HCT116 (cell line): ENCODE results near the gene GPR65. TPM values are rescaled to one million over a fixed set of nuclear protein-coding genes. Genes with fewer than 3 reads are reported as not detected.

ENCODE experiments used
- ATAC-seq: fragments of 200-7000 bp; cut with Tn5 transposase; 2 replicates; pipeline ENCODE4 v1.9.1; 2020; ENCODE audit warnings: mild to moderate bottlenecking, moderate library complexity
- BruUV-seq: library from RNA; stranded (reverse); fragments of 400-500 nt; replicated peaks from 2 replicates; lab custom pipeline; 2021; lab: Mats Ljungman, UMichigan
- CTCF ChIA-PET: fragments of 300-600 bp; sonication (Branson Sonifier 250); formaldehyde crosslinking; loops from one replicate; lab custom pipeline; 2021; ENCODE audit warnings: antibody characterized with exemption; lab: Charles Lee
- POLR2A ChIA-PET: fragments of 300-600, 350-600 bp; sonication (Branson Sonifier 250); formaldehyde crosslinking; loops from one replicate; lab custom pipeline; 2021; ENCODE audit warnings: antibody characterized with exemption; lab: Charles Lee
- RAD21 ChIA-PET, 2 experiments: fragments of 300-600 bp; sonication (Branson Sonifier 250); formaldehyde crosslinking; loops; one replicate each; lab custom pipeline; 2023; ENCODE audit warnings: low total read pairs in 2 of 2; ENCODE audit not compliant: uncharacterized antibody in 2 of 2, unreplicated experiment in 2 of 2, low non-redundant PET in 1 of 2; lab: Charles Lee
- DNase-seq: peaks from one replicate; pipeline ENCODE4 v3.0.0-alpha.2; 2010; ENCODE audit warnings: low read depth, low spot score
- H2AFZ ChIP-seq: fragments of 200-600 bp; shearing (Covaris generic), sonication (generic); 2 replicates; pipeline ENCODE4 v1.6.1; 2017; ENCODE audit warnings: low read depth, mixed run types, mixed read lengths, antibody characterized with exemption, low read length; ENCODE audit not compliant: poor library complexity, severe bottlenecking
- H3K27ac ChIP-seq: 2 replicates; pipeline ENCODE4 v1.5.1; 2012; ENCODE audit warnings: low read depth, low read length
- H3K27me3 ChIP-seq: fragments of 200-600 bp; sonication (generic); 2 replicates; pipeline ENCODE4 v1.6.1; 2016; ENCODE audit warnings: mixed run types, low read length, mixed read lengths; ENCODE audit not compliant: insufficient read depth
- H3K36me3 ChIP-seq, 2 experiments: fragments of 200-500 bp in 1 of 2; fragments of 200-600 bp in 1 of 2; sonication (Bioruptor generic) in 1 of 2; sonication (generic) in 1 of 2; 2 replicates each; pipeline versions ENCODE4 v1.5.1 to v1.6.1; 2014 to 2016; ENCODE audit warnings: low read length in 2 of 2, inconsistent platforms in 1 of 2, mixed read lengths in 1 of 2, mixed run types in 1 of 2; ENCODE audit not compliant: insufficient read depth in 2 of 2, control insufficient read depth in 1 of 2
- H3K4me1 ChIP-seq, 2 experiments: fragments of 200-600 bp in 1 of 2; sonication (generic) in 1 of 2; 2 replicates each; pipeline versions ENCODE4 v1.5.1 to v1.6.1; 2012 to 2017; ENCODE audit warnings: low read length in 2 of 2, inconsistent platforms in 1 of 2, mild to moderate bottlenecking in 1 of 2, mixed read lengths in 1 of 2, mixed run types in 1 of 2, moderate library complexity in 1 of 2; ENCODE audit not compliant: insufficient read depth in 2 of 2, control insufficient read depth in 1 of 2
- H3K4me2 ChIP-seq: fragments of 200-600 bp; sonication (generic); 2 replicates; pipeline ENCODE4 v1.6.1; 2017; ENCODE audit warnings: mixed run types, low read length, mixed read lengths
- H3K4me3 ChIP-seq, 2 experiments: fragments of 200-600 bp in 1 of 2; sonication (generic) in 1 of 2; replicated peaks in 1 of 2; 2 replicates each; pipeline ENCODE4 v1.5.1; 2011 to 2016; ENCODE audit warnings: low read length in 2 of 2, control low read depth in 1 of 2, low read depth in 1 of 2, mild to moderate bottlenecking in 1 of 2, mixed read lengths in 1 of 2, mixed run types in 1 of 2
- H3K79me2 ChIP-seq: fragments of 200-600 bp; sonication (generic); 2 replicates; pipeline ENCODE4 v1.6.1; 2017; ENCODE audit warnings: mild to moderate bottlenecking, mixed run types, low read length, moderate library complexity, mixed read lengths; ENCODE audit not compliant: insufficient read depth
- H3K9ac ChIP-seq: fragments of 200-600 bp; sonication (generic); 2 replicates; pipeline ENCODE4 v1.6.1; 2016; ENCODE audit warnings: low read length, mixed read lengths
- H3K9me2 ChIP-seq: fragments of 200-600 bp; sonication (generic), shearing (Covaris generic); 2 replicates; pipeline ENCODE4 v1.6.1; 2017; ENCODE audit warnings: mixed run types, mild to moderate bottlenecking, moderate library complexity; ENCODE audit not compliant: insufficient read depth
- H3K9me3 ChIP-seq, 2 experiments: fragments of 200-500 bp in 1 of 2; fragments of 200-600 bp in 1 of 2; sonication (Bioruptor generic) in 1 of 2; sonication (generic) in 1 of 2; 2 replicates each; pipeline ENCODE4 v1.6.1; 2014 to 2017; ENCODE audit warnings: low read length in 2 of 2, mixed read lengths in 2 of 2, inconsistent platforms in 1 of 2, low read depth in 1 of 2, mild to moderate bottlenecking in 1 of 2, mixed run types in 1 of 2, moderate library complexity in 1 of 2; ENCODE audit not compliant: control insufficient read depth in 1 of 2, insufficient read depth in 1 of 2
- H4K20me1 ChIP-seq: fragments of 200-600 bp; sonication (generic), shearing (Covaris generic); 2 replicates; pipeline ENCODE4 v1.6.1; 2017; ENCODE audit warnings: mixed run types, mild to moderate bottlenecking, moderate library complexity; ENCODE audit not compliant: insufficient read depth
- CBX3 ChIP-seq: IDR thresholded peaks from 2 replicates; pipeline ENCODE4 v1.6.1; 2012; ENCODE audit warnings: low read depth
- CEBPB ChIP-seq: IDR thresholded peaks from 2 replicates; pipeline ENCODE4 v1.6.1; 2012; ENCODE audit warnings: low read depth
- EGR1 ChIP-seq: IDR thresholded peaks from 2 replicates; pipeline ENCODE4 v1.6.1; 2012; ENCODE audit warnings: low read depth
- ELF1 ChIP-seq: IDR thresholded peaks from 2 replicates; pipeline ENCODE4 v1.6.1; 2012; ENCODE audit warnings: low read depth, borderline replicate concordance
- EZH2 ChIP-seq: fragments of 200-600 bp; sonication (generic); IDR thresholded peaks from 2 replicates; pipeline ENCODE4 v1.6.1; 2017; ENCODE audit warnings: antibody characterized with exemption, mixed run types
- EZH2phosphoT487 ChIP-seq: fragments of 200-600 bp; IDR thresholded peaks from 2 replicates; pipeline ENCODE4 v1.6.1; 2018; ENCODE audit warnings: antibody characterized with exemption, borderline replicate concordance
- FOSL1 ChIP-seq: IDR thresholded peaks from 2 replicates; pipeline ENCODE4 v1.6.1; 2012; ENCODE audit warnings: low read depth
- JUND ChIP-seq: IDR thresholded peaks from 2 replicates; pipeline ENCODE4 v1.6.1; 2012
- MAX ChIP-seq: IDR thresholded peaks from 2 replicates; pipeline ENCODE4 v1.6.1; 2012
- POLR2A ChIP-seq: IDR thresholded peaks from 2 replicates; pipeline ENCODE4 v1.7.0; 2011; ENCODE audit warnings: borderline replicate concordance; ENCODE audit not compliant: insufficient read depth, insufficient read length; ENCODE audit errors: extremely low read depth
- POLR2AphosphoS5 ChIP-seq: IDR thresholded peaks from 2 replicates; pipeline ENCODE4 v1.6.1; 2011; ENCODE audit warnings: mild to moderate bottlenecking, low read depth, low read length, moderate library complexity
- RAD21 ChIP-seq: IDR thresholded peaks from 2 replicates; pipeline ENCODE4 v1.6.1; 2012; ENCODE audit warnings: low read depth, mild to moderate bottlenecking
- SRF ChIP-seq: IDR thresholded peaks from 2 replicates; pipeline ENCODE4 v1.6.1; 2012; ENCODE audit warnings: low read depth
- TCF7L2 ChIP-seq: IDR thresholded peaks from 2 replicates; pipeline ENCODE4 v1.7.0; 2011; ENCODE audit warnings: borderline replicate concordance, inconsistent platforms; ENCODE audit not compliant: insufficient read depth, insufficient read length; ENCODE audit errors: extremely low read depth
- YY1 ChIP-seq: IDR thresholded peaks from 2 replicates; pipeline ENCODE4 v1.6.1; 2011; ENCODE audit warnings: low read length, low read depth, moderate library complexity, mild to moderate bottlenecking; ENCODE audit not compliant: insufficient replicate concordance; ENCODE audit errors: extremely low read depth
- ZFX ChIP-seq: fragments of 450-650 bp; IDR thresholded peaks from 2 replicates; pipeline ENCODE4 v1.6.1; 2017
- ZNF274 ChIP-seq: fragments of 200-500 bp; sonication (Bioruptor generic); IDR thresholded peaks from 2 replicates; pipeline ENCODE4 v1.6.1; 2014; ENCODE audit warnings: mild to moderate bottlenecking, low read depth, low read length, inconsistent platforms
- intact Hi-C: fragments of 100-400 bp; cut with micrococcal nuclease; formaldehyde crosslinking; loops from 2 replicates; pipeline ENCODE4 v1.10.0; 2022
- total RNA-seq: library from RNA; stranded (reverse); gene quantifications from one replicate; pipeline ENCODE4 v1.2.1, GENCODE V29; 2021; ENCODE audit not compliant: unreplicated experiment
- TF ChIP-seq, protein P1 (sequence below): IDR thresholded peaks from 2 replicates; pipeline ENCODE4 v1.6.1; 2011; ENCODE audit warnings: mild to moderate bottlenecking, low read length, moderate library complexity; ENCODE audit not compliant: insufficient replicate concordance; ENCODE audit errors: extremely low read depth
- TF ChIP-seq, protein P2 (sequence below), 3 experiments: fragments of 200-600 bp in 1 of 3; sonication (generic) in 1 of 3; IDR thresholded peaks in 2 of 3; conservative IDR thresholded peaks in 1 of 3; 2 replicates each; pipeline ENCODE4 v1.5.1; 2012 to 2017; ENCODE audit warnings: low read depth in 2 of 3, low read length in 2 of 3, antibody characterized with exemption in 1 of 3, borderline replicate concordance in 1 of 3, control low read depth in 1 of 3, mild to moderate bottlenecking in 1 of 3, mixed read lengths in 1 of 3, mixed run types in 1 of 3, moderate library complexity in 1 of 3; ENCODE audit not compliant: insufficient read depth in 1 of 3
- TF ChIP-seq, protein P3 (sequence below): IDR thresholded peaks from 2 replicates; pipeline ENCODE4 v1.6.1; 2012

Gene GPR65
- total RNA-seq, 1 experiment from 2014 or later = 0.05 TPM

DNA sequence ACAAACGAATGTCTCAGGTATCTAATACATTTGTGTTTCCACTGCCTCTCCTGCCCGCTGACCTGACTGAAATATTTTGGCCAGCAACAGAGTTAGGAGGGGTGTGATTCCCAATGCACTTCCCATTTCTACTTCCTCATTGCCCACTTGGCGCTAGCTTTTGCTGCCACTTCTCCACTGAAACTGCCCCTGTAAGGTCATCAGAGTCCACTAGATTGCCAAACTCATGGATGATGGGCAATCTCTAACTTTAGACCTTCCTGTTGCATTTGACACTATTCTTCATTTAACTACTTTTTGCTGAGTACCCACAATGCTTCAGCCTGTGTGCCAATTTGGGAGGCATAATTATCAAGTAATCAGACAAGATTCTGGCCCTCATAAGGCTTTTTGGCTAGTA lies 40.8 kb downstream of the GPR65 start:
- ATAC-seq (no peak), DNase-seq (no peak)
- POLR2A ChIA-PET = no interaction called here
- Histone ChIP-seq H3K27ac (no peak overlapping the region), H3K4me2 (no peak overlapping the region), H3K4me1 (no peaks in the 10 kb centered on the region), H3K9me3 (no peaks in the 10 kb centered on the region), H3K79me2 (no peaks in the 10 kb centered on the region), H3K9me2 (no peaks in the 10 kb centered on the region), H4K20me1 (no peaks in the 10 kb centered on the region), H3K36me3 (no peaks in the 10 kb centered on the region), H3K27me3 (no peaks in the 10 kb centered on the region), H2AFZ (no peak overlapping the region), H3K9ac (no peak overlapping the region), H3K4me3 (no peak overlapping the region)
- CTCF ChIA-PET = no interaction called here
- no TSS peak for BruUV-seq
- intact Hi-C loops = no loop called here
- RAD21 ChIA-PET = no interaction called here
- no peak for TF ChIP-seq EZH2phosphoT487
- no peak for TF ChIP-seq EZH2
- TF ChIP-seq YY1 = no peak
- TF ChIP-seq RAD21 = no peak
- TF ChIP-seq ZFX = no peak
- TF ChIP-seq POLR2A = no peak
- TF ChIP-seq SRF = no peak
- TF ChIP-seq, protein P1, sequence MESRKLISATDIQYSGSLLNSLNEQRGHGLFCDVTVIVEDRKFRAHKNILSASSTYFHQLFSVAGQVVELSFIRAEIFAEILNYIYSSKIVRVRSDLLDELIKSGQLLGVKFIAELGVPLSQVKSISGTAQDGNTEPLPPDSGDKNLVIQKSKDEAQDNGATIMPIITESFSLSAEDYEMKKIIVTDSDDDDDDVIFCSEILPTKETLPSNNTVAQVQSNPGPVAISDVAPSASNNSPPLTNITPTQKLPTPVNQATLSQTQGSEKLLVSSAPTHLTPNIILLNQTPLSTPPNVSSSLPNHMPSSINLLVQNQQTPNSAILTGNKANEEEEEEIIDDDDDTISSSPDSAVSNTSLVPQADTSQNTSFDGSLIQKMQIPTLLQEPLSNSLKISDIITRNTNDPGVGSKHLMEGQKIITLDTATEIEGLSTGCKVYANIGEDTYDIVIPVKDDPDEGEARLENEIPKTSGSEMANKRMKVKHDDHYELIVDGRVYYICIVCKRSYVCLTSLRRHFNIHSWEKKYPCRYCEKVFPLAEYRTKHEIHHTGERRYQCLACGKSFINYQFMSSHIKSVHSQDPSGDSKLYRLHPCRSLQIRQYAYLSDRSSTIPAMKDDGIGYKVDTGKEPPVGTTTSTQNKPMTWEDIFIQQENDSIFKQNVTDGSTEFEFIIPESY = no peak
- no peak for TF ChIP-seq EGR1
- no peak for TF ChIP-seq CEBPB
- no peak for TF ChIP-seq ZNF274
- no peak for TF ChIP-seq FOSL1
- no peak for TF ChIP-seq CBX3
- TF ChIP-seq JUND = no peak
- no peak for TF ChIP-seq ELF1
- no peak for TF ChIP-seq TCF7L2
- TF ChIP-seq, protein P2, sequence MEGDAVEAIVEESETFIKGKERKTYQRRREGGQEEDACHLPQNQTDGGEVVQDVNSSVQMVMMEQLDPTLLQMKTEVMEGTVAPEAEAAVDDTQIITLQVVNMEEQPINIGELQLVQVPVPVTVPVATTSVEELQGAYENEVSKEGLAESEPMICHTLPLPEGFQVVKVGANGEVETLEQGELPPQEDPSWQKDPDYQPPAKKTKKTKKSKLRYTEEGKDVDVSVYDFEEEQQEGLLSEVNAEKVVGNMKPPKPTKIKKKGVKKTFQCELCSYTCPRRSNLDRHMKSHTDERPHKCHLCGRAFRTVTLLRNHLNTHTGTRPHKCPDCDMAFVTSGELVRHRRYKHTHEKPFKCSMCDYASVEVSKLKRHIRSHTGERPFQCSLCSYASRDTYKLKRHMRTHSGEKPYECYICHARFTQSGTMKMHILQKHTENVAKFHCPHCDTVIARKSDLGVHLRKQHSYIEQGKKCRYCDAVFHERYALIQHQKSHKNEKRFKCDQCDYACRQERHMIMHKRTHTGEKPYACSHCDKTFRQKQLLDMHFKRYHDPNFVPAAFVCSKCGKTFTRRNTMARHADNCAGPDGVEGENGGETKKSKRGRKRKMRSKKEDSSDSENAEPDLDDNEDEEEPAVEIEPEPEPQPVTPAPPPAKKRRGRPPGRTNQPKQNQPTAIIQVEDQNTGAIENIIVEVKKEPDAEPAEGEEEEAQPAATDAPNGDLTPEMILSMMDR (IDR thresholded peaks at IDR 0.05 in 2 of 3, conservative IDR thresholded peaks at IDR 0.05 in 1 of 3; ENCODE audit: borderline replicate concordance in 1 of 3, insufficient read depth in 1 of 3, low read depth in 2 of 3, low read length in 2 of 3) = no peak
- no peak for TF ChIP-seq POLR2AphosphoS5
- TF ChIP-seq, protein P3, sequence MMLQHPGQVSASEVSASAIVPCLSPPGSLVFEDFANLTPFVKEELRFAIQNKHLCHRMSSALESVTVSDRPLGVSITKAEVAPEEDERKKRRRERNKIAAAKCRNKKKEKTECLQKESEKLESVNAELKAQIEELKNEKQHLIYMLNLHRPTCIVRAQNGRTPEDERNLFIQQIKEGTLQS = no peak
- no peak for TF ChIP-seq MAX
